CD14-positive monocyte (primary cell): ENCODE results near the gene SLC25A21. TPM values are rescaled to one million over a fixed set of nuclear protein-coding genes. Genes with fewer than 3 reads are reported as not detected.

Experiments
- DNase-seq, 3 donors: peaks; one replicate each; pipeline ENCODE4 v3.0.0-alpha.2; 2011 to 2022
- H2AFZ ChIP-seq: 2 replicates; pipeline ENCODE4 v1.6.0; 2012; ENCODE audit warnings: mild to moderate bottlenecking, low read depth, low read length, inconsistent platforms; ENCODE audit not compliant: insufficient read depth, poor library complexity, severe bottlenecking
- H3K27ac ChIP-seq, 2 donors: 1 replicate in 1 of 2; 2 replicates in 1 of 2; pipeline ENCODE4 v1.5.1; 2012 to 2013; ENCODE audit warnings: low read length in 2 of 2, control low read depth in 1 of 2, inconsistent platforms in 1 of 2, low read depth in 1 of 2, mild to moderate bottlenecking in 1 of 2
- H3K27me3 ChIP-seq, 2 donors: one replicate each; pipeline versions ENCODE4 v1.6.0 to v1.6.1; 2011 to 2013; ENCODE audit warnings: low read length in 2 of 2; ENCODE audit not compliant: control insufficient read depth in 2 of 2, insufficient read depth in 2 of 2
- H3K36me3 ChIP-seq, 2 donors: replicated peaks in 1 of 2; 1 replicate in 1 of 2; 2 replicates in 1 of 2; pipeline versions ENCODE4 v1.5.1 to v1.6.1; 2012 to 2013; ENCODE audit warnings: low read length in 2 of 2, control low read depth in 1 of 2, inconsistent platforms in 1 of 2, mild to moderate bottlenecking in 1 of 2; ENCODE audit not compliant: insufficient read depth in 2 of 2, control insufficient read depth in 1 of 2
- H3K4me1 ChIP-seq, 2 donors: 1 replicate in 1 of 2; 2 replicates in 1 of 2; pipeline versions ENCODE4 v1.5.1 to v1.6.1; 2012 to 2013; ENCODE audit warnings: low read length in 2 of 2, control low read depth in 1 of 2, inconsistent platforms in 1 of 2, mild to moderate bottlenecking in 1 of 2, moderate library complexity in 1 of 2; ENCODE audit not compliant: insufficient read depth in 2 of 2, control insufficient read depth in 1 of 2
- H3K4me2 ChIP-seq: replicated peaks from 2 replicates; pipeline ENCODE3; 2012; ENCODE audit warnings: low read length, moderate library complexity, mild to moderate bottlenecking; ENCODE audit not compliant: poor library complexity, severe bottlenecking; ENCODE audit errors: extremely low read depth
- H3K4me3 ChIP-seq, 3 experiments: fragments of 200-600 bp in 1 of 3; sonication (generic) in 1 of 3; replicated peaks in 1 of 3; 1 replicate in 2 of 3; 2 replicates in 1 of 3; pipeline ENCODE4 v1.5.1; 2011 to 2013; ENCODE audit warnings: low read length in 3 of 3, mild to moderate bottlenecking in 3 of 3, control low read depth in 2 of 3, low read depth in 2 of 3, inconsistent platforms in 1 of 3, moderate library complexity in 1 of 3
- H3K79me2 ChIP-seq: 2 replicates; pipeline ENCODE4 v1.6.0; 2012; ENCODE audit warnings: mild to moderate bottlenecking, control low read depth, inconsistent platforms, low read length, moderate library complexity; ENCODE audit not compliant: insufficient read depth
- H3K9ac ChIP-seq: 2 replicates; pipeline ENCODE4 v1.6.0; 2017; ENCODE audit warnings: low read length, mild to moderate bottlenecking; ENCODE audit not compliant: insufficient read depth, poor library complexity, severe bottlenecking
- H3K9me3 ChIP-seq, 2 donors: replicated peaks in 1 of 2; 1 replicate in 1 of 2; 2 replicates in 1 of 2; pipeline versions ENCODE4 v1.5.1 to v1.6.1; 2012 to 2013; ENCODE audit warnings: low read length in 2 of 2, control low read depth in 1 of 2; ENCODE audit not compliant: control insufficient read depth in 1 of 2, insufficient read depth in 1 of 2
- H4K20me1 ChIP-seq: 2 replicates; pipeline ENCODE4 v1.6.0; 2012; ENCODE audit warnings: mild to moderate bottlenecking, low read length, control low read depth, moderate library complexity; ENCODE audit not compliant: insufficient read depth
- H3K27ac Mint-ChIP-seq, 7 donors: one replicate each; pipeline ENCODE4 v1.8.0; 2020; ENCODE audit warnings: mild to moderate bottlenecking in 7 of 7, mixed read lengths in 7 of 7, moderate library complexity in 6 of 7, inconsistent platforms in 2 of 7
- H3K27me3 Mint-ChIP-seq, 3 donors: one replicate each; pipeline ENCODE4 v1.8.0; 2021 to 2022; ENCODE audit warnings: low read depth in 3 of 3, mild to moderate bottlenecking in 3 of 3, mixed read lengths in 3 of 3, moderate library complexity in 3 of 3, inconsistent platforms in 1 of 3
- H3K36me3 Mint-ChIP-seq, 2 donors: one replicate each; pipeline ENCODE4 v1.8.0; 2020; ENCODE audit warnings: mixed read lengths in 2 of 2, inconsistent platforms in 1 of 2, mild to moderate bottlenecking in 1 of 2
- H3K4me1 Mint-ChIP-seq: one replicate; pipeline ENCODE4 v1.8.0; 2020; ENCODE audit warnings: mild to moderate bottlenecking, mixed read lengths
- H3K4me3 Mint-ChIP-seq, 2 donors: one replicate each; pipeline ENCODE4 v1.8.0; 2020; ENCODE audit warnings: mild to moderate bottlenecking in 2 of 2, mixed read lengths in 2 of 2, moderate library complexity in 1 of 2
- H3K9me3 Mint-ChIP-seq, 7 donors: one replicate each; pipeline ENCODE4 v1.8.0; 2020 to 2022; ENCODE audit warnings: mixed read lengths in 7 of 7, mild to moderate bottlenecking in 6 of 7, moderate library complexity in 6 of 7, inconsistent platforms in 2 of 7
- WGBS: methylation state at CpG from one replicate; pipeline ENCODE4 v1.1.5; 2013; ENCODE audit warnings: missing lambda C conversion rate; ENCODE audit not compliant: insufficient coverage; 5-methylcytosine and 5-hydroxymethylcytosine counted together
- intact Hi-C, 2 donors: fragments of 100-400 bp; cut with micrococcal nuclease; formaldehyde crosslinking; loops; one replicate each; pipeline versions ENCODE4 v1.15.0 to v1.15.1; 2023
- polyA plus RNA-seq, 3 donors: library from polyadenylated mRNA; depleted of rRNA in 1 of 3; unstranded in 2 of 3; stranded (reverse) in 1 of 3; fragments of 300-500 nt in 2 of 3; fragments of >200 nt in 1 of 3; fragmentation: Illumina TruSeq in 2 of 3; gene quantifications; 1 replicate in 2 of 3; 2 replicates in 1 of 3; pipeline ENCODE4 v1.2.3, GENCODE V29; 2012 to 2021
- TF ChIP-seq, protein P1 (sequence below): fragments of 200-600 bp; IDR thresholded peaks from one replicate; pipeline ENCODE4 v1.8.0; 2022; ENCODE audit warnings: antibody characterized with exemption, mild to moderate bottlenecking

The SLC25A21 gene
- polyA plus RNA-seq, 3 donors = not detected

DNA sequence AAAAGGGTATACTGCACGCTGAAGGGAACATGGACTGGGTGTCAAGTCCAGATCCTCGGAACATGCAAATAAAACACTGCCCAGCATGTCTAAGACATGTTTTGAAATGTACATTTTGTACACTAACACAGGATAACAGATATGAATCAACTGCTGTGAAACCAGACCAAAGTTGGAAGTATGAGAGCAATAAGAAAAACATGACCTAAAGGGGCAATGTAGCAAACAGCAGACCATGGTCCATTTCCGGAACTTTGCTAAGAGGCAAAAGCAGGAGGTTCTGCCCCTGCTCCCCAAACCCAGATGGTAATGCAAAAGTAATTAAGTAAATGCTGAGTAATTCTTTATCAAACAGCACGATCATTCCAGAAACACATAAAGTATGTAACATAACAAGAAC lies 125.2 kb downstream of the SLC25A21 start:
- no peaks in the 10 kb centered on the region for H3K4me1 ChIP-seq
- no peak for DNase-seq
- H4K20me1 ChIP-seq = no peaks in the 10 kb centered on the region
- intact Hi-C loops = no loop called here
- no peak overlapping the region for H3K27ac ChIP-seq
- H3K79me2 ChIP-seq = no peaks in the 10 kb centered on the region
- no CpG with 5 or more reads among the region's 4 CpGs for whole genome bisulfite sequencing
- Mint-ChIP-seq H3K27ac (no peak overlapping the region), H3K9me3 (peaks cover 0 to 5% (median 0%) of the 10 kb centered on the region in 7 donors), H3K36me3 (no peaks in the 10 kb centered on the region), H3K4me3 (no peak overlapping the region), H3K27me3 (peaks cover 0 to 4% (median 4%) of the 10 kb centered on the region in 3 donors), H3K4me1 (no peaks in the 10 kb centered on the region)
- no peaks in the 10 kb centered on the region for H3K9me3 ChIP-seq
- H3K4me3 ChIP-seq = no peak overlapping the region
- no peaks in the 10 kb centered on the region for H3K27me3 ChIP-seq
- no peak overlapping the region for H3K9ac ChIP-seq
- TF ChIP-seq, protein P1, sequence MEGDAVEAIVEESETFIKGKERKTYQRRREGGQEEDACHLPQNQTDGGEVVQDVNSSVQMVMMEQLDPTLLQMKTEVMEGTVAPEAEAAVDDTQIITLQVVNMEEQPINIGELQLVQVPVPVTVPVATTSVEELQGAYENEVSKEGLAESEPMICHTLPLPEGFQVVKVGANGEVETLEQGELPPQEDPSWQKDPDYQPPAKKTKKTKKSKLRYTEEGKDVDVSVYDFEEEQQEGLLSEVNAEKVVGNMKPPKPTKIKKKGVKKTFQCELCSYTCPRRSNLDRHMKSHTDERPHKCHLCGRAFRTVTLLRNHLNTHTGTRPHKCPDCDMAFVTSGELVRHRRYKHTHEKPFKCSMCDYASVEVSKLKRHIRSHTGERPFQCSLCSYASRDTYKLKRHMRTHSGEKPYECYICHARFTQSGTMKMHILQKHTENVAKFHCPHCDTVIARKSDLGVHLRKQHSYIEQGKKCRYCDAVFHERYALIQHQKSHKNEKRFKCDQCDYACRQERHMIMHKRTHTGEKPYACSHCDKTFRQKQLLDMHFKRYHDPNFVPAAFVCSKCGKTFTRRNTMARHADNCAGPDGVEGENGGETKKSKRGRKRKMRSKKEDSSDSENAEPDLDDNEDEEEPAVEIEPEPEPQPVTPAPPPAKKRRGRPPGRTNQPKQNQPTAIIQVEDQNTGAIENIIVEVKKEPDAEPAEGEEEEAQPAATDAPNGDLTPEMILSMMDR = no peak
- no peaks in the 10 kb centered on the region for H3K36me3 ChIP-seq
- H3K4me2 ChIP-seq = no peak overlapping the region
- no peak overlapping the region for H2AFZ ChIP-seq

GRCh38 chr14:37046815-37047214 lies 125.6 kb downstream of the SLC25A21 start:
- DNase-seq = no peak
- TF ChIP-seq, protein P1 = no peak
- Histone ChIP-seq H3K36me3 (no peaks in the 10 kb centered on the region), H3K79me2 (no peaks in the 10 kb centered on the region), H3K27ac (no peak overlapping the region), H3K27me3 (no peaks in the 10 kb centered on the region), H2AFZ (no peak overlapping the region), H3K4me1 (no peaks in the 10 kb centered on the region), H3K4me3 (no peak overlapping the region), H3K4me2 (no peak overlapping the region), H3K9ac (no peak overlapping the region), H3K9me3 (no peaks in the 10 kb centered on the region), H4K20me1 (no peaks in the 10 kb centered on the region)
- peaks cover 0 to 4% (median 4%) of the 10 kb centered on the region in 3 donors for H3K27me3 Mint-ChIP-seq
- H3K27ac Mint-ChIP-seq = no peak overlapping the region
- intact Hi-C loops = no loop called here
- H3K4me1 Mint-ChIP-seq = no peaks in the 10 kb centered on the region
- H3K4me3 Mint-ChIP-seq = no peak overlapping the region
- H3K36me3 Mint-ChIP-seq = no peaks in the 10 kb centered on the region
- 90% methylated on average over 1 of the region's 2 CpGs for WGBS
- H3K9me3 Mint-ChIP-seq = peaks cover 0 to 5% (median 0%) of the 10 kb centered on the region in 7 donors
